ENCODE results near the gene SENP5. TPM values are rescaled to one million over a fixed set of nuclear protein-coding genes. Genes with fewer than 3 reads are reported as not detected.

SENP5 gene
- total and polyA plus RNA-seq, 2 experiments from 2014 or later: 16.9 to 36.2 TPM

- Histone ChIP-seq H3K79me2 (ENCODE audit: insufficient read depth) (peaks cover 5% of the 10 kb centered on the region), H3K27me3 (replicated peaks; ENCODE audit: insufficient read depth) (no peaks in the 10 kb centered on the region), H3K27ac (no peak overlapping the region), H3K36me3 (ENCODE audit: low read depth) (peaks cover 42% of the 10 kb centered on the region), H3K4me2 (ENCODE audit: unreplicated experiment) (no peak overlapping the region), H4K20me1 (ENCODE audit: insufficient read depth) (no peaks in the 10 kb centered on the region), H3K9ac (no peak overlapping the region), H2AFZ (no peak overlapping the region), H3K4me1 (ENCODE audit: insufficient read depth) (no peaks in the 10 kb centered on the region), H3K9me3 (ENCODE audit: low read depth) (no peaks in the 10 kb centered on the region), H3F3A (ENCODE audit: insufficient read depth) (peaks cover 32% of the 10 kb centered on the region), H3K9me2 (ENCODE audit: insufficient read depth) (no peaks in the 10 kb centered on the region), H3K4me3 (no peak overlapping the region)
- DNase-seq: no peak
- in situ Hi-C loops (cut with MboI): no loop called here
- WGBS, 2 experiments (ENCODE audit: low coverage in 1 of 2, low lambda C conversion rate in 2 of 2, missing lambda C conversion rate in 2 of 2): 90 to 91% methylated on average over 4 of the region's 4 CpGs
- TF ChIP-seq EZH2 (IDR thresholded peaks at IDR 0.05; ENCODE audit: insufficient read depth, poor library complexity, severe bottlenecking): no peak
- TF ChIP-seq EZH2phosphoT487 (IDR thresholded peaks at IDR 0.05; ENCODE audit: insufficient read depth, low read depth): no peak
These were observed 63.4 kb downstream of the SENP5 start for GRCh38 chr3:196931157-196931556.

GRCh38 chr3:196931828-196932587 lies 64.3 kb downstream of the SENP5 start:
- Histone ChIP-seq H3F3A (ENCODE audit: insufficient read depth) (peaks cover 41% of the 10 kb centered on the region), H3K9ac (no peak overlapping the region), H3K79me2 (ENCODE audit: insufficient read depth) (peaks cover 14% of the 10 kb centered on the region), H3K4me2 (ENCODE audit: unreplicated experiment) (no peak overlapping the region), H4K20me1 (ENCODE audit: insufficient read depth) (no peaks in the 10 kb centered on the region), H3K27me3 (replicated peaks; ENCODE audit: insufficient read depth) (no peaks in the 10 kb centered on the region), H2AFZ (no peak overlapping the region), H3K27ac (no peak overlapping the region), H3K9me2 (ENCODE audit: insufficient read depth) (no peaks in the 10 kb centered on the region), H3K36me3 (ENCODE audit: low read depth) (peaks cover 51% of the 10 kb centered on the region), H3K9me3 (ENCODE audit: low read depth) (no peaks in the 10 kb centered on the region), H3K4me3 (no peak overlapping the region), H3K4me1 (ENCODE audit: insufficient read depth) (no peaks in the 10 kb centered on the region)
- WGBS, 2 experiments (ENCODE audit: low coverage in 1 of 2, low lambda C conversion rate in 2 of 2, missing lambda C conversion rate in 2 of 2): 91 to 92% methylated on average over 12 of the region's 12 CpGs
- in situ Hi-C loops (cut with MboI): no loop called here
- no peak for TF ChIP-seq EZH2 (IDR thresholded peaks at IDR 0.05; ENCODE audit: insufficient read depth, poor library complexity, severe bottlenecking)
- no peak for TF ChIP-seq EZH2phosphoT487 (IDR thresholded peaks at IDR 0.05; ENCODE audit: insufficient read depth, low read depth)
- DNase-seq: no peak

GRCh38 chr3:196932600-196932999 lies 64.9 kb downstream of the SENP5 start:
- no peaks in the 10 kb centered on the region for H3K27me3 ChIP-seq (replicated peaks; ENCODE audit: insufficient read depth)

GRCh38 chr3:196936288-196936687 lies 68.6 kb downstream of the SENP5 start:
- Histone ChIP-seq H3F3A (ENCODE audit: insufficient read depth) (peaks cover 64% of the 10 kb centered on the region), H3K9me2 (ENCODE audit: insufficient read depth) (no peaks in the 10 kb centered on the region), H2AFZ (no peak overlapping the region), H3K27ac (no peak overlapping the region), H3K36me3 (ENCODE audit: low read depth) (peaks cover 57% of the 10 kb centered on the region), H3K4me3 (no peak overlapping the region), H3K4me2 (ENCODE audit: unreplicated experiment) (no peak overlapping the region), H4K20me1 (ENCODE audit: insufficient read depth) (no peaks in the 10 kb centered on the region), H3K27me3 (replicated peaks; ENCODE audit: insufficient read depth) (no peaks in the 10 kb centered on the region), H3K79me2 (ENCODE audit: insufficient read depth) (peaks cover 57% of the 10 kb centered on the region), H3K9ac (no peak overlapping the region), H3K9me3 (ENCODE audit: low read depth) (no peaks in the 10 kb centered on the region), H3K4me1 (ENCODE audit: insufficient read depth) (peaks cover 7% of the 10 kb centered on the region)
- TF ChIP-seq EZH2phosphoT487 (IDR thresholded peaks at IDR 0.05; ENCODE audit: insufficient read depth, low read depth) (no peak), EZH2 (IDR thresholded peaks at IDR 0.05; ENCODE audit: insufficient read depth, poor library complexity, severe bottlenecking) (no peak)
- in situ Hi-C loops (cut with MboI): no loop called here
- DNase-seq: no peak
- 23 to 36% methylated on average over 3 of the region's 3 CpGs for WGBS, 2 experiments (ENCODE audit: low coverage in 1 of 2, low lambda C conversion rate in 2 of 2, missing lambda C conversion rate in 2 of 2)

More at GRCh38 chr3:196932600-196932999, 64.9 kb downstream of the SENP5 start:
- Histone ChIP-seq H3K79me2 (ENCODE audit: insufficient read depth) (peaks cover 20% of the 10 kb centered on the region), H2AFZ (no peak overlapping the region), H3K9me3 (ENCODE audit: low read depth) (no peaks in the 10 kb centered on the region), H3K9me2 (ENCODE audit: insufficient read depth) (no peaks in the 10 kb centered on the region), H3K4me2 (ENCODE audit: unreplicated experiment) (no peak overlapping the region), H4K20me1 (ENCODE audit: insufficient read depth) (no peaks in the 10 kb centered on the region), H3K36me3 (ENCODE audit: low read depth) (peaks cover 56% of the 10 kb centered on the region), H3K9ac (no peak overlapping the region), H3K27ac (no peak overlapping the region), H3K4me3 (no peak overlapping the region), H3K4me1 (ENCODE audit: insufficient read depth) (no peaks in the 10 kb centered on the region), H3F3A (ENCODE audit: insufficient read depth) (peaks cover 47% of the 10 kb centered on the region)
- 87 to 89% methylated on average over 3 of the region's 3 CpGs for WGBS, 2 experiments (ENCODE audit: low coverage in 1 of 2, low lambda C conversion rate in 2 of 2, missing lambda C conversion rate in 2 of 2)
- no peak for TF ChIP-seq EZH2 (IDR thresholded peaks at IDR 0.05; ENCODE audit: insufficient read depth, poor library complexity, severe bottlenecking)
- TF ChIP-seq EZH2phosphoT487 (IDR thresholded peaks at IDR 0.05; ENCODE audit: insufficient read depth, low read depth): no peak
- in situ Hi-C loops (cut with MboI): no loop called here
- no peak for DNase-seq

All from GM23248 (cell line).